ENCODE data around the gene RAB14.

Gene RAB14

GRCh38 chr9:121201738-121202533, at the start of gene RAB14:
TSS of gene RAB14 (minus strand) at chr9:121201869. CDS start at chr9:121193412, 8,457 bp downstream.
- DNase-seq: peak; percentile 100
- Mint-ChIP-seq H3K9me3 (no peaks in the 10 kb centered on the region), H3K27ac (peak within 1 kb of the TSS; percentile 95), H3K4me3 (peak within 1 kb of the TSS; percentile 92 to 97), H3K27me3 (no peaks in the 10 kb centered on the region), H3K36me3 (peaks cover 6 to 7% of the 10 kb centered on the region in 2 donors), H3K4me1 (peaks cover 22 to 71% of the 10 kb centered on the region in 2 donors)
- ATAC-seq (replicated peaks): peak; percentile 94 to 95

- peaks cover 29 to 48% of the 10 kb centered on the region in 2 donors for H3K4me1 Mint-ChIP-seq
- DNase-seq (peak; percentile 32), ATAC-seq (replicated peaks) (peak; percentile 82 to 92)
- peaks cover 7% of the 10 kb centered on the region in 2 donors for H3K9me3 Mint-ChIP-seq
- H3K4me3 Mint-ChIP-seq: peak overlapping the region in 1 of 2 donors; percentile 29
- H3K27me3 Mint-ChIP-seq: no peaks in the 10 kb centered on the region
- H3K27ac Mint-ChIP-seq: peak overlapping the region; percentile 92
- H3K36me3 Mint-ChIP-seq: peaks cover 28 to 40% of the 10 kb centered on the region in 2 donors
Measured at GRCh38 chr9:121249563-121249962, 47.9 kb upstream of the RAB14 start.

- Mint-ChIP-seq H3K9me3 (peaks cover 13 to 15% of the 10 kb centered on the region in 2 donors), H3K4me1 (peaks cover 14 to 22% of the 10 kb centered on the region in 2 donors), H3K27ac (peak overlapping the region; percentile 7), H3K4me3 (no peak overlapping the region), H3K36me3 (peaks cover 42 to 53% of the 10 kb centered on the region in 2 donors), H3K27me3 (no peaks in the 10 kb centered on the region)
- no peak for ATAC-seq (replicated peaks)
- no peak for DNase-seq
Measured at GRCh38 chr9:121246821-121247561, 45.3 kb upstream of the RAB14 start.

GRCh38 chr9:121242959-121243346, 41.3 kb upstream of the RAB14 start:
- Mint-ChIP-seq H3K27me3 (no peaks in the 10 kb centered on the region), H3K4me3 (no peak overlapping the region), H3K27ac (no peak overlapping the region), H3K36me3 (peaks cover 45 to 62% of the 10 kb centered on the region in 2 donors), H3K4me1 (peaks cover 0 to 1% of the 10 kb centered on the region in 2 donors), H3K9me3 (peaks cover 8% of the 10 kb centered on the region in 2 donors)
- DNase-seq (no peak), ATAC-seq (replicated peaks) (no peak)

- H3K4me1 Mint-ChIP-seq: peaks cover 0 to 1% of the 10 kb centered on the region in 2 donors
- no peak for ATAC-seq (replicated peaks)
- H3K4me3 Mint-ChIP-seq: no peak overlapping the region
- H3K36me3 Mint-ChIP-seq: peaks cover 44 to 66% of the 10 kb centered on the region in 2 donors
- H3K27me3 Mint-ChIP-seq: no peaks in the 10 kb centered on the region
- no peak for DNase-seq
- no peak overlapping the region for H3K27ac Mint-ChIP-seq
- peaks cover 8% of the 10 kb centered on the region in 2 donors for H3K9me3 Mint-ChIP-seq
Measured at GRCh38 chr9:121242219-121242958, 40.7 kb upstream of the RAB14 start.

- no peaks in the 10 kb centered on the region for H3K27me3 Mint-ChIP-seq
- H3K4me1 Mint-ChIP-seq: peaks cover 2 to 10% of the 10 kb centered on the region in 2 donors
- H3K4me3 Mint-ChIP-seq: no peak overlapping the region
- no peak for DNase-seq
- peaks cover 8% of the 10 kb centered on the region in 2 donors for H3K9me3 Mint-ChIP-seq
- no peak overlapping the region for H3K27ac Mint-ChIP-seq
- ATAC-seq (replicated peaks): no peak
- H3K36me3 Mint-ChIP-seq: peaks cover 48 to 73% of the 10 kb centered on the region in 2 donors
Measured at GRCh38 chr9:121240472-121241135, 38.9 kb upstream of the RAB14 start.

- peaks cover 53 to 81% of the 10 kb centered on the region in 2 donors for H3K36me3 Mint-ChIP-seq
- no peaks in the 10 kb centered on the region for H3K27me3 Mint-ChIP-seq
- peaks cover 2 to 10% of the 10 kb centered on the region in 2 donors for H3K4me1 Mint-ChIP-seq
- ATAC-seq (replicated peaks) (no peak), DNase-seq (no peak)
- no peak overlapping the region for H3K27ac Mint-ChIP-seq
- peaks cover 8% of the 10 kb centered on the region in 2 donors for H3K9me3 Mint-ChIP-seq
- H3K4me3 Mint-ChIP-seq: no peak overlapping the region
Measured at GRCh38 chr9:121239851-121240250, 38.2 kb upstream of the RAB14 start.

GRCh38 chr9:121239071-121239470, 37.4 kb upstream of the RAB14 start:
- Mint-ChIP-seq H3K27ac (no peak overlapping the region), H3K4me1 (peaks cover 2 to 10% of the 10 kb centered on the region in 2 donors), H3K36me3 (peaks cover 53 to 81% of the 10 kb centered on the region in 2 donors), H3K4me3 (no peak overlapping the region), H3K9me3 (peaks cover 7 to 8% of the 10 kb centered on the region in 2 donors), H3K27me3 (no peaks in the 10 kb centered on the region)
- DNase-seq (no peak), ATAC-seq (replicated peaks) (no peak)

GRCh38 chr9:121237916-121238315, 36.2 kb upstream of the RAB14 start:
- no peak for DNase-seq
- Mint-ChIP-seq H3K27ac (no peak overlapping the region), H3K4me1 (peaks cover 2 to 10% of the 10 kb centered on the region in 2 donors), H3K27me3 (no peaks in the 10 kb centered on the region), H3K4me3 (no peak overlapping the region), H3K9me3 (peaks cover 0 to under 1% of the 10 kb centered on the region in 2 donors), H3K36me3 (peaks cover 45 to 76% of the 10 kb centered on the region in 2 donors)
- no peak for ATAC-seq (replicated peaks)

GRCh38 chr9:121235512-121235911, 33.8 kb upstream of the RAB14 start:
- H3K9me3 Mint-ChIP-seq: no peaks in the 10 kb centered on the region
- no peak for DNase-seq
- H3K36me3 Mint-ChIP-seq: peaks cover 53 to 74% of the 10 kb centered on the region in 2 donors
- no peak overlapping the region for H3K27ac Mint-ChIP-seq
- no peak for ATAC-seq (replicated peaks)
- H3K27me3 Mint-ChIP-seq: no peaks in the 10 kb centered on the region
- no peak overlapping the region for H3K4me3 Mint-ChIP-seq
- H3K4me1 Mint-ChIP-seq: peaks cover 2 to 10% of the 10 kb centered on the region in 2 donors

- DNase-seq (no peak), ATAC-seq (replicated peaks) (no peak)
- Mint-ChIP-seq H3K27ac (no peak overlapping the region), H3K9me3 (no peaks in the 10 kb centered on the region), H3K27me3 (no peaks in the 10 kb centered on the region), H3K4me1 (peaks cover 2 to 10% of the 10 kb centered on the region in 2 donors), H3K36me3 (peaks cover 49 to 67% of the 10 kb centered on the region in 2 donors), H3K4me3 (no peak overlapping the region)
Measured at GRCh38 chr9:121234832-121235161, 33.1 kb upstream of the RAB14 start.

GRCh38 chr9:121233906-121234831, 32.5 kb upstream of the RAB14 start:
- ATAC-seq (replicated peaks) (no peak), DNase-seq (no peak)
- Mint-ChIP-seq H3K36me3 (peaks cover 45 to 63% of the 10 kb centered on the region in 2 donors), H3K27ac (no peak overlapping the region), H3K4me3 (no peak overlapping the region), H3K27me3 (no peaks in the 10 kb centered on the region), H3K9me3 (no peaks in the 10 kb centered on the region), H3K4me1 (peaks cover 2 to 10% of the 10 kb centered on the region in 2 donors)

GRCh38 chr9:121232251-121232650, 30.6 kb upstream of the RAB14 start:
- H3K9me3 Mint-ChIP-seq: no peaks in the 10 kb centered on the region
- ATAC-seq (replicated peaks): no peak
- H3K27ac Mint-ChIP-seq: no peak overlapping the region
- peaks cover 2 to 10% of the 10 kb centered on the region in 2 donors for H3K4me1 Mint-ChIP-seq
- H3K27me3 Mint-ChIP-seq: no peaks in the 10 kb centered on the region
- no peak for DNase-seq
- peaks cover 38 to 50% of the 10 kb centered on the region in 2 donors for H3K36me3 Mint-ChIP-seq
- H3K4me3 Mint-ChIP-seq: no peak overlapping the region

Measured in stimulated activated naive B cell treated with anti-CD40 and anti-IgM and Interleukin-4, amounts not matched to agents 10 μg/mL and 1 μg/mL and 100 μg/mL, for 72 hours (primary cell).